ENCODE data around the gene ACTRT2. TPM values are rescaled to one million over a fixed set of nuclear protein-coding genes. Genes with fewer than 3 reads are reported as not detected.

Gene ACTRT2
- total and polyA plus RNA-seq, 2 of the 8 experiments (the other 6 are each of a cell fraction or from before 2014, with no cell fraction given), result not detected

- no peak for FAIRE-seq
- no peak for DNase-seq (ENCODE audit: low read depth in 1 of 2, low spot score in 2 of 2)
- TF ChIP-seq HDAC6 (IDR thresholded peaks at IDR 0.05; ENCODE audit: low read depth, low read length), result no peak
- no peak for TF ChIP-seq CREB1 (IDR thresholded peaks at IDR 0.05)
- no peak for TF ChIP-seq CBX5 (IDR thresholded peaks at IDR 0.05; ENCODE audit: low read depth, low read length)
- no peak for TF ChIP-seq BRCA1 (IDR thresholded peaks at IDR 0.05; ENCODE audit: low read depth, low read length)
- TF ChIP-seq SRF (IDR thresholded peaks at IDR 0.05; ENCODE audit: low read depth, low read length), result no peak
- TF ChIP-seq SP1 (IDR thresholded peaks at IDR 0.05; ENCODE audit: low read depth, low read length), result no peak
- no peak for TF ChIP-seq SP2 (IDR thresholded peaks at IDR 0.05; ENCODE audit: low read length)
- no peak for TF ChIP-seq E2F6 (IDR thresholded peaks at IDR 0.05)
- no peak for TF ChIP-seq TCF12 (IDR thresholded peaks at IDR 0.05; ENCODE audit: low read depth, low read length)
- no peak for TF ChIP-seq POLR2AphosphoS5 (IDR thresholded peaks at IDR 0.05; ENCODE audit: low read depth, low read length)
- no peak for TF ChIP-seq BACH1 (IDR thresholded peaks at IDR 0.05; ENCODE audit: low read length)
- TF ChIP-seq POU5F1 (IDR thresholded peaks at IDR 0.05; ENCODE audit: low read depth, low read length), result no peak
- no peak for TF ChIP-seq RBBP5 (IDR thresholded peaks at IDR 0.05; ENCODE audit: borderline replicate concordance, low read depth, low read length)
- no peak overlapping the region for H3K23ac ChIP-seq (ENCODE audit: insufficient read length)
- no peaks in the 10 kb centered on the region for H3K36me3 ChIP-seq (ENCODE audit: control insufficient read depth in 2 of 4, insufficient read depth in 4 of 4, low read length in 3 of 4)
- H2BK12ac ChIP-seq (ENCODE audit: low read depth, low read length), result no peak overlapping the region
- no peak overlapping the region for H3K14ac ChIP-seq (ENCODE audit: insufficient read length)
- H3K4ac ChIP-seq (replicated peaks; ENCODE audit: insufficient read length, low read depth, low read length), result no peak overlapping the region
- no peaks in the 10 kb centered on the region for H4K20me1 ChIP-seq (replicated peaks in 1 of 2; ENCODE audit: control insufficient read depth in 1 of 2, insufficient read depth in 2 of 2, low read length in 2 of 2)
- no peak overlapping the region for H2BK20ac ChIP-seq (ENCODE audit: low read length)
- H3K4me3 ChIP-seq (ENCODE audit: extremely low read depth in 1 of 4, insufficient read depth in 2 of 4, low read depth in 3 of 4, low read length in 4 of 4), result no peak overlapping the region
- H4K8ac ChIP-seq (ENCODE audit: extremely low read depth, insufficient read depth, low read length), result no peak overlapping the region
- no peaks in the 10 kb centered on the region; the same call in 1 of the 2 replicates for H3K23me2 ChIP-seq (ENCODE audit: low read depth, low read length)
- no peaks in the 10 kb centered on the region for H3K27me3 ChIP-seq (replicated peaks in 1 of 4; ENCODE audit: control insufficient read depth in 3 of 4, extremely low read depth in 1 of 4, insufficient read depth in 3 of 4, low read length in 3 of 4)
- no peak overlapping the region for H2BK15ac ChIP-seq (ENCODE audit: low read length)
- no peak overlapping the region for H2AFZ ChIP-seq (ENCODE audit: low read length)
- POLR2A ChIA-PET (ENCODE audit: partially characterized antibody), result no interaction called here
- no peak overlapping the region for H2AK5ac ChIP-seq (ENCODE audit: low read depth, low read length)
- CTCF ChIA-PET (ENCODE audit: partially characterized antibody), result no interaction called here
- peaks cover 76 to 100% of the 10 kb centered on the region in 2 experiments for H3K9me3 ChIP-seq (ENCODE audit: insufficient read depth in 2 of 2, low read depth in 1 of 2, low read length in 1 of 2)
- H3K56ac ChIP-seq (replicated peaks; ENCODE audit: insufficient read length, low read depth, low read length), result no peak overlapping the region
- H3K4me2 ChIP-seq (ENCODE audit: insufficient read depth in 1 of 2, low read depth in 2 of 2, low read length in 2 of 2), result no peak overlapping the region
- H3K18ac ChIP-seq (ENCODE audit: extremely low read depth, low read length), result no peak overlapping the region
- H2BK5ac ChIP-seq (ENCODE audit: low read depth, low read length), result no peak overlapping the region
- H4K91ac ChIP-seq (replicated peaks; ENCODE audit: insufficient read length, low read length), result no peak overlapping the region
- no peak overlapping the region for H4K5ac ChIP-seq (ENCODE audit: insufficient read length, low read depth, low read length)
- no peak overlapping the region for H2BK120ac ChIP-seq (replicated peaks; ENCODE audit: low read depth, low read length)
- H3K27ac ChIP-seq (ENCODE audit: low read depth, low read length), result no peak overlapping the region
- H3K4me1 ChIP-seq (replicated peaks in 1 of 4; ENCODE audit: control insufficient read depth in 3 of 4, insufficient read depth in 4 of 4, low read length in 3 of 4), result no peaks in the 10 kb centered on the region; a peak in 1 of 7 replicates
- no peaks in the 10 kb centered on the region for H3K79me2 ChIP-seq (ENCODE audit: control insufficient read depth in 1 of 2, insufficient read depth in 2 of 2, low read length in 2 of 2)
- WGBS, 2 experiments (ENCODE audit: extremely low coverage in 1 of 2, insufficient coverage in 1 of 2, insufficient read length in 1 of 2, insufficient replicate concordance in 2 of 2, low coverage in 1 of 2, low lambda C conversion rate in 2 of 2, missing lambda C conversion rate in 1 of 2), result 77% methylated on average over 21 of the region's 27 CpGs; no CpG with 5 or more reads in 1 of the 2 experiments
- H3K9ac ChIP-seq (replicated peaks in 1 of 4; ENCODE audit: extremely low read depth in 1 of 4, low read depth in 3 of 4, low read length in 3 of 4), result no peak overlapping the region
- H3K79me1 ChIP-seq (ENCODE audit: low read depth, low read length), result no peaks in the 10 kb centered on the region
Measured at GRCh38 chr1:2972011-2972878, 49.0 kb upstream of the ACTRT2 start.

Data from H1 (cell line).